CD4-positive, alpha-beta T cell treated with Interferon alpha-2 for 1 hour (primary cell): ENCODE measurements around the gene SNRNP25.
A peak's percentile ranks its signal among the peaks of the same experiment; 100 is the strongest.

ENCODE experiments used
- DNase-seq, 2 donors: peaks; one replicate each; pipeline ENCODE4 v3.0.0-alpha.2; 2020 to 2022

The SNRNP25 gene

GRCh38 chr16:104928-105327 lies 51.3 kb downstream of the SNRNP25 start:
- no peak for DNase-seq

GRCh38 chr16:105521-105920 lies 51.9 kb downstream of the SNRNP25 start:
- no peak for DNase-seq

- DNase-seq = peak; percentile 55 to 75
These were observed 53.1 kb downstream of the SNRNP25 start for GRCh38 chr16:106623-107324.
